HK-2 (cell line): Measurements from ENCODE around the gene LRRC3.
A peak's percentile ranks its signal among the peaks of the same experiment; 100 is the strongest.
"Not testable (repeated sequence)": the region's sequence is repeated elsewhere in the genome, so short reads cannot be mapped to it uniquely, and the experiment has no call there.

Source experiments
- DNase-seq: peaks from one replicate; pipeline ENCODE4 v3.0.0-alpha.2; 2018; ENCODE audit not compliant: unreplicated experiment

Gene LRRC3

GRCh38 chr21:44496564-44497550 lies 41.5 kb downstream of the LRRC3 start:
- no peak for DNase-seq

- no peak for DNase-seq
Measured at GRCh38 chr21:44497703-44498126, 42.4 kb downstream of the LRRC3 start.

GRCh38 chr21:44498280-44499210 lies 43.2 kb downstream of the LRRC3 start:
- no peak for DNase-seq

GRCh38 chr21:44499211-44499560 lies 43.9 kb downstream of the LRRC3 start:
- DNase-seq: no peak

- DNase-seq: no peak
Measured at GRCh38 chr21:44499631-44500030, 44.3 kb downstream of the LRRC3 start.

GRCh38 chr21:44500111-44500510 lies 44.8 kb downstream of the LRRC3 start:
- no peak for DNase-seq

GRCh38 chr21:44502171-44502958 lies 47.1 kb downstream of the LRRC3 start:
- no peak for DNase-seq

GRCh38 chr21:44503006-44503889 lies 47.9 kb downstream of the LRRC3 start:
- not testable (repeated sequence) for DNase-seq

- no peak for DNase-seq
Measured at GRCh38 chr21:44503901-44504399, 48.6 kb downstream of the LRRC3 start.

GRCh38 chr21:44505673-44506278 lies 50.5 kb downstream of the LRRC3 start:
- no peak for DNase-seq

- no peak for DNase-seq
Measured at GRCh38 chr21:44506279-44507255, 51.3 kb downstream of the LRRC3 start.

GRCh38 chr21:44507673-44508425 lies 52.5 kb downstream of the LRRC3 start:
- DNase-seq: no peak

GRCh38 chr21:44508426-44508710 lies 53.1 kb downstream of the LRRC3 start:
- DNase-seq: no peak

GRCh38 chr21:44508711-44509445 lies 53.6 kb downstream of the LRRC3 start:
- no peak for DNase-seq

GRCh38 chr21:44509539-44509938 lies 54.2 kb downstream of the LRRC3 start:
- peak; percentile 6 for DNase-seq

- DNase-seq: no peak
Measured at GRCh38 chr21:44510109-44510507, 54.8 kb downstream of the LRRC3 start.

GRCh38 chr21:44510508-44511218 lies 55.4 kb downstream of the LRRC3 start:
- DNase-seq: peak; percentile 55
